Activated CD4-positive, alpha-beta T cell treated with anti-CD3 and anti-CD28 coated beads, Interleukin-2, amount 50 U/mL, for 1 hour (primary cell): Measurements from ENCODE around the gene EFNB1.

Experiments
- DNase-seq: peaks from one replicate; pipeline ENCODE4 v3.0.0-alpha.2; 2020

EFNB1 gene

DNA sequence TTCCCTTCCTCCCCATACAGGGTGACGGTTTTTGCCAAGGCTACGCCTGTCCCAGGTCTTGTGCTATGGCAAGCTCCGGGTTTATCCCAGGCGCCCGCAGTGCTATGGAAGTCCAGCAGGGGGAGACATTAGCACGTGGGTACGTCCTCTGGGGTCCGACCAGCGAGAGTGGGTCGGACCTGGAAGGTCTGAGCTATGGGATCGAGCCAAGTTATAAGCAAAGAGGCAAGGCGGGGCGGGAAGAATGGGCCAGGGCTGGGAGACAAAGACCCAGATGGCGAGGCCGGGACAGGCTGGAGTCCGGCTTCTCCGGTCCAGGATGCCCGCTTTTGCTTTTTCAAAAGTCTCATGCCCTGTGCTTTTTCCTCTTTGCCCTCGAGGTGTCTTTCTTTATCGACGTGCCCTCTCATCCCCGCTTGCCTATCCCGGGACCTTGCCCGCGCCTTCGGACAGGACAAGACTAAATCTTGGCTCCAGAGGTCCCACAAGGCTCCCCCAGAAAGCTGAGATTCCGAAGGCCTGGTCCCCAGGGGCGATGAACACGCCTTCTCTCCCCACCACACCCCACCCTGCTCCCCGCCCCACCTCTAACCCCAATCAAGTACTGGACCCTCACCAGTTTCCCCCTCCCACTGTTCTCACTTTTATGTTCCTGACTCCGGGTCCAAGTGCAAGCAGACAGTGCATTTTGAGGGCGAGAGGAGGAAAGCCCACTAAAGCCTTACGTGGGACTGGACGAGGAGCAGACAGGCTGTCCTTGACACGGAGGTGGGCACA is 785 bp upstream of the EFNB1 start:
- peak; percentile 73 for DNase-seq

GRCh38 chrX:68829582-68830418 is 979 bp downstream of the EFNB1 start:
- DNase-seq, result peak; percentile 8

DNA sequence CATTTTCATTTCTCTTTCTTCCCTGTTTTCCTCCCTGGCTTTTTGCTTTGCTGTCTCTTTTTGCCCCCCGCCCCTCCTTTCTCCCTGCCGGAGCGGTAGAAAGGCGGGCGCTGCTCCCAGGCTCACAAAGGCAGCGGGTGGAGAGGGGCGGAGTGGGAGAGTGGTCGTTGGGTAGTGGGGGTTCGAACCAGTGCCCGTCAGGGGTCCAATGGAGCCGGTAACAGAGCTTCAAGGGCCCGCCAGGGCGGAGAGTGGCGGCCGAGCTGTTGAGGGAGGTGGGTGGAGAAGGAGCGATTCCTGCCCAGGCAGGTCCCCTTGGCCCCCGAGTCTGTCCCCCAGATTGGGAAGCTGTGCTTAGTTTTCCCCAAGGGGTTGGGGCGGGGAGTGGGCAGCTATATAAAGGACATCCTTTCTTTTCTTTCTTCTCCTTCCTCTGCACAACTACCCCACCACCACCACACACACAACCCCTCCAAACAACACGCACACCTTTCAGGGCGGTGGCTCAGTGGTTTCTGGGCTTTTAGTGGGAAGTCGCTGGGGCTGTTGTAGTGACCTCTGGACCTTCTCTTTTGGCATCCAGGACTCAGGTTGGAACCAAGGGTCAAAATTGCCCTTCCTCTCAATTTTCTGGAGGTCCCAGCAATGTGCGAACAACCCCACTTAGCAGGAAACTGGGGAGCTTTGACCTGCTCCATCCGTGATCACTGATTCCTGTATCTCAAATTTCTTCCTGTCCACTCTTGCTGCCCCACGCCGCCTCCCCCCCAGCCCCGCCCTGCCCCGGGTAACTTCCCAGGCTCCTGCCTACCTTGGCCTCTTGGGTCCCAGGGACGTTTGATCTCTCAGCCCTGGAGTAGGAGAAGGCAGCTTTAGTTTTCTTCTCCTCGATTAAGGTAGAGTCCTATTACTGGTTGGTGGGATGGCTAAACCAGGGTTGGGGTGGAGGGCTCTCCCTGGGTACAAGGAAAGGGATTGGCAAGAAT is 1.9 kb downstream of the EFNB1 start:
- DNase-seq, result no peak

DNA sequence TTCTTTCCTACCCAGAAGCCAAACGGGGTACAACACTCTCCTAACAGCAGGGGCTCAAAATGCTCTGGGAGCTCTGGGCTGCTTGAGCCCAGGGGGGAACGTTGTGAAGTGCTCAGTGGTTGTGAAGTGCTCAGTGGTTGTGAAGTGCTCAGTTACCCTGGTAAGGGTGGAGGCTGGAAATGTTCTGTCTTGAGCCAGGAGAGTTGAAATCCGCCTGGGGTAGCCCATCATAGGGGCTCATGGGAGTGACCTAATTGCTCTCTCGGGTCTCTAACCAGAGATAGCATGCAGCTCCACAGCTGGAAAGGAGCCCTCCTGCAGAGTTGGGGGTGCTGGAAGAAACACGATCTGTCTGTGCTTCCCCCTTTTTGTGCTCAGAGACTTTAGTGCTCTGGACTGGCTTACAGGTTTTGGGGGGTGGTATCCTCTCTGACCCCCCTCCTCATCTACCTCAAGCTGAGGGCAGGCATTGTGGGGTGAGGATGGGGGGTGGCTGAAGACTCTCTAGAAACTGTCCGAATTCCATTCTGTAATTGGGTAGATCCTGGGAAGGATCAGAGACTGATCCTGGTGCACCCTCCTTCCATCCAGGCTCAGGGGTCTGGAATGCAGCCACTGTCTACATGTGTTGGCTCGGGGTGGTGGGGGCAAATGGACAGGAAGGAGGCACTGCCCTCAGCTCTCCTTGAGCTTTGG is 2.7 kb downstream of the EFNB1 start:
- no peak for DNase-seq

- peak; percentile 3 for DNase-seq
Observed at GRCh38 chrX:68832101-68832416, 3.2 kb downstream of the EFNB1 start.

DNA sequence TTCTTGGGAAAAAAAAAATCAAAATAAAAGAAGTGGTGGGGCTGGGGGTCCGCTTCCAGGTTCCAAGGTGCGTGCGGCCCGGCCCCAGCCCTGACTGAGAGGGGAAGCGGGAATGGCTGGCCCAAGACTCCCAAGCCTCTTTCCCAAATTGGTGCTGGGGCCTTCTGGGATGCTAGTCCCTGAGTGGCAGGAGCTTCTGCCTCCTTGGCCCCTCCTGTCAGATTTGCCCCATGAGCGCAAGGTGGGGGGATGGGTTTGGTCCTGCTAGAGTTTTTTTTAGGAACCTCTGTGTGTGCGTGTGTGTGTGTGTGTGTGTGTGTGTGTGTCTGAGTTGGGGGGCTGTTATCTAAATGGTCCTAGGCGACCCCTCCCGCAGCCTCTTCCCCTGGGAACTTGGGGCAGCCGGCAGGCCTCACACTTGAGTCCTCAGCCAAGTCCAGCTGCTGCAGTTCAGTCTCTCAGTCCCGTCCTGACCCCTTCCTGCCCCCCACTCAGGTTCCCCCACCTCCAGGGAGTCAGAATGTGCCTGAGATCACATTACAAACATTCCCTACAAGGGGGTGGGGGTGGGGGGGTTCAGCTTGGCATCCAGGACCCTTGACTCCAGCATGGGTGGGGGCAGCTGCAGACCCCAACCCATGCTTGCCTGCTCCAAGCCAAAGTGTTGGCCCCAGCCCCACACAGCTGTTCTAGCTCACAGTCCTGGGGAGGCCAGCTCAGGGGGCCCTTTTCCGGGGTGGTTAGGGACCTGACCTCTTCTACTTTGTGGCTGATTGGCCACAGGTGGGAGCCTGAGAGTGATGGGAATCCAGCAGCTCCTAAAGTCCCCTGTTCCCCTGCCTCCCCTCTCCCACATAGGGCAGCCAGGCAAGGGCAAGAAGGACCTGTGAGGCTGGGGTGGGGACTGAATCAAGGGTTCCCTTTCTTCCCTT is 4.0 kb downstream of the EFNB1 start:
- DNase-seq, result no peak

GRCh38 chrX:68833448-68833805 is 4.6 kb downstream of the EFNB1 start:
- no peak for DNase-seq

DNA sequence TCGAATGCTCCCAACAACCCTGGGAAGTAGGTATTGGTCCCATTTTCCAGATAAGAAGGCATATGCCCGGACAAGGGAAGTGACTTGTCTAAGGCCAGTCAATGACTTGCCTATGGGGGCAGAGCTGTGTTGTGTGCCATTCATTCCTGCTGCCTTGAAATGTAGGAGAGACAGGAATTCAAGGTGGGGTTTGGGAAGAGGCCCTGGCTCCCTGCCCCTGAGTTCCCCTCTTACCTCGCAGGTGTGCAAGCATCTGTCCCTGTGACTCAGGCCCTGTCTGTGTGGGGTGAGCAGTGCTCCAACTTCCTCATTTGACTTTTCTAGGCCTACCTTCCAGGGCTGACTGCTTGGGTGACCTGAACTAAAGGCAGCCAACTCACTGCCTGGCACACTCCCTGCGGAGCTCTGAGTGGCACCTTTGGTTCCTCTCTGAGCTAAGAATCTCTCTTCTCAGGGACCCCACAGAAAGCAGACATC is 5.1 kb downstream of the EFNB1 start:
- no peak for DNase-seq

DNA sequence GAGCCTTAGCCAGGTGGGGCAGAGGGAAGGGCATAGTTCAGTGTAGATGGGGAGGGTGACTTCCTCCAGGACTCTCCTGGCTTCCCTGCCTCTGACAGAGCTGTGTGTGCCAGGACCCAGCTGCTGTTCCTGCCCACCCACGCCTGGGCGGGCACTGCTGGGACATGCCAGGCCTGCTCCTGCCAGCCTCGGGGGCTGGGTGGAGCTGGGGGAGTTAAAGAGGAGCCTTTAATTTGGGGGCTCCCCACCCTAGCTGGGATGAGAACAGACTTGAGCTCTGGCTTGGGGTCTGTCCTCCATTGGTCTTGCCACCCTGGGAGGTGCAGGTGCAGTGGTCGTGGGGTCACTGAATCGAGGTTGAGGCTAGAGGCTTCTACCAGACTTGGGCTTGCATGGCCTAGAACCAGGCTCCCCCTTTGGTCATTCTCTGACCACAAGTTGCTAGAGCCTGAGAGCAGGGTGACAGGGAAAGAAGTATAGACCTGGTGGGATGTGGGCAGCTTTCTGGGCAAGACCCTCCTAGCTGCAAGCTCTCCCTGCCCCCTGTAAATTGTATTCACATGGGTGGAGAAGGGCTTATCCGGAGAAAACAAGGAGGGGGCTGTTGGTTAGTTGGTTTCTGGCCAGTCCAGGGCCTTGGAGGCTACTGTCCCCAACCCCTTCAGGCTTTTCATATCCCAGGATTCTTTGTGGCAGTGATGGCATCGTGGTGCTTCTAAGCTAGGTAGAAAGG is 5.7 kb downstream of the EFNB1 start:
- no peak for DNase-seq

DNA sequence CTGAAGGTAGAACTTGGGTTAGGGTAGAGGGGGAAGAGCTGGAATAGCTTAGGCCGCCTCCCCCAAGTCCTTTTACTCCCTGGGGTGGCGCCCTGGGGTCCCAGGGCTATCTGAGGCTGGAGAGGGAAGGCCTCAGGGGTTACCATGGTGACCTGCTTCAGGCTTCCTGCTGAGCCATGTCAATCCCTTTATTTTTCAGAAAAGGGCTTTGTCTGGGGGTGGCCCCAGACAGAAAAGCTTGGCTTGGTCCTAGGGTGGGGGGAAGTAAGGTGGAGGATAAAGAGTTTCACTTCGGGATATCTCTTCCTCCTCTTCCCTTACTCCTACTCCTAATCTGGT is 6.3 kb downstream of the EFNB1 start:
- DNase-seq, result no peak

DNA sequence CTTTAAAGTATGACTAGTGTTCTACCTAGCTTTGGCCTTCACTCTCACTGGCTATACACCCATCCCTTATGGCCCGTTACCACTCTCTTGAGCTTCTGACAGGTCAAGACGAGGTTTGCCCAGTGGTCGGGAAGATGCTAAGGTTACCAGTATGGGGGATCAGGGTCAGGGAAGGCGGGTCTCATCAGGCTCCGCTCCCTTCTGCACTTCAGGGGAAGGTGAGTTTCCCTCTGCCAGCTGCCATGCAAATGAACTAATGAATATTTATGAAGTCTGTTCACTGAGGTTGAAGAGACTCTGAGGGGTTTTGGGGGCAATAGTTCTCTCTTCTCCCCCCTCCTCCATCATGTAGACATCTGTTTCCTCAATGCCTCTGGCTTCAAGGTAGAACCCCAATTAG is 6.6 kb downstream of the EFNB1 start:
- DNase-seq, result no peak

DNA sequence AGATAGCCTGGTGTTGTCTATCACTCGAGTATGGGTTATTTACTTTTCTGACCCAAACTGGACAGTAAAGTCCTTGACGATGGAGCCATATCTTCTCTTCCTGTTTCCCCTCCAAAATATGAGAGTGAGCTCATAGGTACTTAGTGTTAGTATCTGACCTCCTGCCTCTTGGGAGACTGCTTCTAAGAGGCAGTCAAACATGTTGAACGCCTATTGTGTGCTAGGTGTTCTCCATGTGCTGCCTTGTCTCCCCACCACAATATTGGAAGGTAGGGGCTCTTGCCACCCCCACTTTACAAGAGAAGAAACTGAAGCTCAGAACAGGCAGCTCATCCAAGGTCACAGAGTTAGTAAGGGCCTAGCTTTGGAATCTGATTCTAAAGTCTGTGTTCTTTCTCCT is 8.3 kb downstream of the EFNB1 start:
- no peak for DNase-seq

- DNase-seq, result no peak
Observed at GRCh38 chrX:68838571-68838910, 9.7 kb downstream of the EFNB1 start.

GRCh38 chrX:68839771-68840170 is 10.9 kb downstream of the EFNB1 start:
- no peak for DNase-seq

- DNase-seq, result no peak
Observed at GRCh38 chrX:68840256-68840655, 11.4 kb downstream of the EFNB1 start.

GRCh38 chrX:68841251-68842049 is 12.6 kb downstream of the EFNB1 start:
- DNase-seq, result no peak

DNA sequence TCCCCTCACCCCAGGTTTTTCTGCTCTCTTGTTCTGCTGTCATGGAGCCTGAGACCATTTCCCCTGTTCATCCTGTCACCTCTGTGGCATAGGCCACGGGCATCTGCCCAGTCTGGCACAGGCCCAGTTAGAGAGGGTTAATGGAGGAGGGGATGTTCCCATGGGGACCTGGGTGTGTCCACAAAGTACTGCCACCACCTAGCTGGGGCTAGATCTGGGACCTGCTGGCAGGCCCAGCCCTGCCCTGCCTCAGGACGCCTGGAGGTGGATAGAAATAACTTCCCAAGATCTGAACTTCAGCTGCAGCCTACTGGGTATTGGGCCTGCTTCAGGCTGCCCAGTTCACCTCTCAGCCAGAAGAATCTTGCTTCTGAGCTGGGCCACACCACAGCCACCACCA is 13.5 kb downstream of the EFNB1 start:
- DNase-seq, result no peak

DNA sequence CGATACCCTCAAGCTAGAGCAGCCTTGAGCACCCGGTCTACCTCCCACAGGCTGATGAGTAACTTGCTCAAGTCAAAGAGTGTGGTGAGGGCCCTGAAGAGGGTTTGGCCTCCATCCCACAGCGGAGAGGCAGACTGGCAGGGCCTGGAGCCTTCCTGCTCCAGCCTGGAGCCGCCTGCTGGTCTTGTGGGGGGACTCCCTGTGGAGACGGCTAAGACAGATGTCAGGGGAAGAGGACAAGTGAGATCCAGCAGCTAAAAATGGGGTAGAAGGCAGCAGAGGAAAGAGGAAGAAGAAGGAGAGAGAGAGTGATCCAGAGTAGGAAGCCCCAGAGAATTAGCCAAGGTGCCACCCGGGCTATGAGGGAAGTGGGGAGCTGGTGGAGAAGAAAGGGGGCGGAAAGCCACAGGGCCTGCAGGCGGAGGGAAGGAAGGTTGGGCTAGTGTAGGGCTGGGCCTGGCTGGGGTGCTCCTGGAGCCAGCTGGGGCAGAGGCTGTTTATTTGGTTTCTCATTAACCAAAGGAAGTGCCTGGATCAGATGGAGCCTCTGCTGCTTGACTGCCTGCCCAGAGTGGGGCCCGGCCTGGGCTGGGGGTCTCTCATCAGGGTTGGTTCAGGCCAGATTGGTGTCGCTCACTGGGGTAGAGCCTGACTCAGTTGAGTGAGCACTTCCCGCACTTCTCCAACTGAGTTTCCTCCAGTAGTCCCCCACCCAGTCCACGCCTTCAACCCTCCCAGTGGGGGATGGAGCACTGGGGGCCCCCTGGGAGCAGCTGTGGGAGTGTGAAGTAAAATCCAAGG is 14.2 kb downstream of the EFNB1 start:
- DNase-seq, result no peak

- DNase-seq, result no peak
Observed at GRCh38 chrX:68843992-68844391, 15.2 kb downstream of the EFNB1 start.
